ENCODE data around the gene CRACR2B. TPM values are rescaled to one million over a fixed set of nuclear protein-coding genes. Genes with fewer than 3 reads are reported as not detected.
A peak's percentile ranks its signal among the peaks of the same experiment; 100 is the strongest.

Gene CRACR2B
- total RNA-seq, 4 donors from 2014 or later = 3.3 to 4.5 (median 4.0) TPM

GRCh38 chr11:783581-784015 lies 44.1 kb upstream of the CRACR2B start:
- peak; percentile 95 to 96 for ATAC-seq
- H3K4me1 ChIP-seq = peaks cover 11 to 19% of the 10 kb centered on the region in 2 donors
- no peak overlapping the region for H3K4me3 ChIP-seq

DNA sequence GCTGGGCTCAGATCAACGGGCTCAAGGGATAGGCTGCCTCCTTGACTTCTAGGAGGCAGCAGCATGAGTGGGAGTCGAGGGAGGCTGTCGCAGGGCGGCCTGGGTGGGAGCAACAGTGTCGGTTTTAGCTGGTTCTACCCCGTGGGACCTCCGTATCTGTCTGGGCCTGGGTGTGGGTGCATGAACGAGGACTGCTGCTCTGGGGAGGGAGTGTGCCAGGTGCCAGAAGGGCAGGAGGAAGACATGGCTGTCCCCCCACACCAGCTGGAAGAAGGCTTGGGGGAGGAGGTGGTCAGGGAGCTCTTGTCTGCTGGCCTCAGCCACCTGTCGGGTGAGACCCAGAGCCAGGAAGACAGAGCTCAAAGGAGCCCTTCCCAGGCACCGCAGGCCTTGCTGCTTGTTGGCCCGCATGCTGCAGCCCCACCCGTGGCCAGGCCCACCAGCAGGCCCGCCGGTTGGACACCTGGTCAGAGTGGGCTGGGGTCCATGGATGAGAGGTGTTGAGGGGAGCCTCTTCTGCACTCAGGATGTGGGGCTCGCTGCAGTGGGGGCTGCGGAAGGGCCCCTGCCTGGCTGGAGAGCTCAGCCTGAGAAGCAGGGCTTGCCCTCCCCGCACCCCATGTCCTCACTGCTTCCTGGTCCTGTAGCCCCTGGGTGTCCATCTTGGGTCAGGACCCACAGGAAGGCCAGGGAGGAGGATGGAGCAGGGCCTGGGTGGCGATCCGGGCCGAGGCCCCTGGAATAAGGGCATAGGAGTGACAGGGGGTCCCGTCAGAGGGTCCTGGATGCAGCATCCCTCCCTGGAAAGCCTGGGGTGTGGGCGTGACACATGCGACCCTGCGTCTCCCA lies 41.3 kb upstream of the CRACR2B start:
- H3K9me3 ChIP-seq = no peaks in the 10 kb centered on the region
- in situ Hi-C loops (cut with MboI; ENCODE audit: low sequenced_read_pairs in 4 of 4) (no loop called here), intact Hi-C loops (cut with DNase I; ENCODE audit: low total_unique reads) (no loop called here)
- H3K4me1 ChIP-seq = peaks cover 11 to 19% of the 10 kb centered on the region in 2 donors
- H3K27me3 ChIP-seq = peaks cover 29 to 33% (median 29%) of the 10 kb centered on the region in 3 donors
- TF ChIP-seq POLR2A (IDR thresholded peaks at IDR 0.05) = no peak
- TF ChIP-seq CTCF (IDR thresholded peaks at IDR 0.05 in 4 of 5, conservative IDR thresholded peaks at IDR 0.05 in 1 of 5) = no peak
- no peaks in the 10 kb centered on the region for H3K36me3 ChIP-seq
- no peak overlapping the region for H3K4me3 ChIP-seq
- H3K27ac ChIP-seq = no peak overlapping the region
- ATAC-seq (no peak), DNase-seq (no peak)

More at GRCh38 chr11:783581-784015, 44.1 kb upstream of the CRACR2B start:
- peak; percentile 90 to 97 for DNase-seq
- TF ChIP-seq CTCF (IDR thresholded peaks at IDR 0.05 in 4 of 5, conservative IDR thresholded peaks at IDR 0.05 in 1 of 5) = peak; percentile 52 to 73 (median 70)
- TF ChIP-seq POLR2A (IDR thresholded peaks at IDR 0.05) = peak; percentile 34 to 60
- Histone ChIP-seq H3K27ac (peak overlapping the region; percentile 73 to 86 (median 80)), H3K27me3 (peaks cover 4 to 8% (median 7%) of the 10 kb centered on the region in 3 donors), H3K9me3 (no peaks in the 10 kb centered on the region), H3K36me3 (no peaks in the 10 kb centered on the region)
- intact Hi-C loops (cut with DNase I; ENCODE audit: low total_unique reads) (no loop called here), in situ Hi-C loops (cut with MboI; ENCODE audit: low sequenced_read_pairs in 4 of 4) (no loop called here)

- intact Hi-C loops (cut with DNase I; ENCODE audit: low total_unique reads) (no loop called here), in situ Hi-C loops (cut with MboI; ENCODE audit: low sequenced_read_pairs in 4 of 4) (no loop called here)
- TF ChIP-seq CTCF (IDR thresholded peaks at IDR 0.05 in 4 of 5, conservative IDR thresholded peaks at IDR 0.05 in 1 of 5) (no peak), POLR2A (IDR thresholded peaks at IDR 0.05) (no peak)
- Histone ChIP-seq H3K27ac (no peak overlapping the region), H3K27me3 (peaks cover 29 to 36% (median 29%) of the 10 kb centered on the region in 3 donors), H3K4me3 (no peak overlapping the region), H3K4me1 (peaks cover 11 to 19% of the 10 kb centered on the region in 2 donors), H3K36me3 (no peaks in the 10 kb centered on the region), H3K9me3 (no peaks in the 10 kb centered on the region)
- ATAC-seq = no peak
- no peak for DNase-seq
Measured at GRCh38 chr11:787084-787675, 40.5 kb upstream of the CRACR2B start.

GRCh38 chr11:788009-788640 lies 39.6 kb upstream of the CRACR2B start:
- Histone ChIP-seq H3K4me3 (no peak overlapping the region), H3K27me3 (peaks cover 30 to 37% (median 31%) of the 10 kb centered on the region in 3 donors), H3K27ac (no peak overlapping the region), H3K4me1 (peaks cover 8 to 10% of the 10 kb centered on the region in 2 donors), H3K36me3 (no peaks in the 10 kb centered on the region), H3K9me3 (no peaks in the 10 kb centered on the region)
- ATAC-seq = no peak
- in situ Hi-C loops (cut with MboI; ENCODE audit: low sequenced_read_pairs in 4 of 4) (no loop called here), intact Hi-C loops (cut with DNase I; ENCODE audit: low total_unique reads) (no loop called here)
- DNase-seq = no peak
- TF ChIP-seq POLR2A (IDR thresholded peaks at IDR 0.05) = no peak
- no peak for TF ChIP-seq CTCF (IDR thresholded peaks at IDR 0.05 in 4 of 5, conservative IDR thresholded peaks at IDR 0.05 in 1 of 5)
